Midbrain (tissue), 1 donor: ENCODE measurements around the gene ULK1.
"Not testable (repeated sequence)": the region's sequence is repeated elsewhere in the genome, so short reads cannot be mapped to it uniquely, and the experiment has no call there.

Experiments
- DNase-seq: peaks from one replicate; lab custom pipeline; 2025; lab: John Stamatoyannopoulos, UW

ULK1 gene

GRCh38 chr12:131862084-131862441 is 32.4 kb upstream of the ULK1 start:
- DNase-seq = no peak

- DNase-seq = no peak
Measured at GRCh38 chr12:131862600-131862993, 31.8 kb upstream of the ULK1 start.

GRCh38 chr12:131862994-131863710 is 31.3 kb upstream of the ULK1 start:
- DNase-seq = no peak

GRCh38 chr12:131863711-131864396 is 30.6 kb upstream of the ULK1 start:
- no peak for DNase-seq

GRCh38 chr12:131864469-131864868 is 30.0 kb upstream of the ULK1 start:
- DNase-seq = no peak

- DNase-seq = no peak
Measured at GRCh38 chr12:131865180-131865875, 29.1 kb upstream of the ULK1 start.

GRCh38 chr12:131867471-131867870 is 27.0 kb upstream of the ULK1 start:
- no peak for DNase-seq

GRCh38 chr12:131867891-131868675 is 26.3 kb upstream of the ULK1 start:
- peak; percentile 1 for DNase-seq

- DNase-seq = no peak
Measured at GRCh38 chr12:131869871-131870418, 24.5 kb upstream of the ULK1 start.

GRCh38 chr12:131871677-131872076 is 22.7 kb upstream of the ULK1 start:
- no peak for DNase-seq

- no peak for DNase-seq
Measured at GRCh38 chr12:131872154-131873051, 22.0 kb upstream of the ULK1 start.

GRCh38 chr12:131873293-131873692 is 21.1 kb upstream of the ULK1 start:
- DNase-seq = no peak

- DNase-seq = not testable (repeated sequence)
Measured at GRCh38 chr12:131874972-131875371, 19.4 kb upstream of the ULK1 start.

- not testable (repeated sequence) for DNase-seq
Measured at GRCh38 chr12:131877216-131877615, 17.2 kb upstream of the ULK1 start.

GRCh38 chr12:131878436-131878835 is 16.0 kb upstream of the ULK1 start:
- DNase-seq = not testable (repeated sequence)

GRCh38 chr12:131882804-131883520 is 11.5 kb upstream of the ULK1 start:
- no peak for DNase-seq

- no peak for DNase-seq
Measured at GRCh38 chr12:131883521-131883900, 10.9 kb upstream of the ULK1 start.

- DNase-seq = not testable (repeated sequence)
Measured at GRCh38 chr12:131885076-131885475, 9.3 kb upstream of the ULK1 start.

- DNase-seq = no peak
Measured at GRCh38 chr12:131885543-131886057, 8.8 kb upstream of the ULK1 start.

- DNase-seq = not testable (repeated sequence)
Measured at GRCh38 chr12:131891722-131892121, 2.7 kb upstream of the ULK1 start.
